ENCODE results near the gene PARP9.

GRCh38 chr3:122589297-122589696, 25.2 kb upstream of the PARP9 start:
- TF ChIP-seq POLR2A (IDR thresholded peaks at IDR 0.05) (no peak), CTCF (IDR thresholded peaks at IDR 0.05) (no peak)
